ENCODE measurements around the gene THYN1.

- TF ChIP-seq EZH2 (IDR thresholded peaks at IDR 0.05; ENCODE audit: borderline replicate concordance, low read length) (no peak), CTCF (IDR thresholded peaks at IDR 0.05; ENCODE audit: low read length) (no peak)
Measured at GRCh38 chr11:134278356-134278755, 25.2 kb upstream of the THYN1 start.
